Activated CD4-positive, CD25-positive, alpha-beta regulatory T cell treated with anti-CD3 and anti-CD28 coated beads, Interleukin-2, amount 50 U/mL, for 16 hours (primary cell): Measurements from ENCODE around the gene SLC25A41.
"Not testable (repeated sequence)": the region's sequence is repeated elsewhere in the genome, so short reads cannot be mapped to it uniquely, and the experiment has no call there.

ENCODE experiments used
- DNase-seq: peaks from one replicate; pipeline ENCODE4 v3.0.0-alpha.2; 2020; ENCODE audit warnings: low read depth, low spot score

SLC25A41 gene

GRCh38 chr19:6412061-6412446 lies 21.5 kb downstream of the SLC25A41 start:
- DNase-seq: no peak

GRCh38 chr19:6409346-6409745 lies 24.2 kb downstream of the SLC25A41 start:
- DNase-seq: no peak

- no peak for DNase-seq
These were observed 27.2 kb downstream of the SLC25A41 start for GRCh38 chr19:6406401-6406800.

GRCh38 chr19:6402837-6403608 lies 30.5 kb downstream of the SLC25A41 start:
- DNase-seq: no peak

- DNase-seq: no peak
These were observed 31.5 kb downstream of the SLC25A41 start for GRCh38 chr19:6402058-6402457.

- not testable (repeated sequence) for DNase-seq
These were observed 33.3 kb downstream of the SLC25A41 start for GRCh38 chr19:6400062-6400944.

- no peak for DNase-seq
These were observed 37.3 kb downstream of the SLC25A41 start for GRCh38 chr19:6396305-6396704.

- DNase-seq: no peak
These were observed 38.7 kb downstream of the SLC25A41 start for GRCh38 chr19:6394831-6395230.

- no peak for DNase-seq
These were observed 39.6 kb downstream of the SLC25A41 start for GRCh38 chr19:6393983-6394412.

GRCh38 chr19:6393074-6393982 lies 40.2 kb downstream of the SLC25A41 start, which contains the start of gene GTF2F1:
Gene GTF2F1 (minus strand): TSS chr19:6393164. CDS start chr19:6392995, 169 bp downstream.
- DNase-seq: peak; percentile 88

GRCh38 chr19:6392221-6393073 lies 41.1 kb downstream of the SLC25A41 start:
- DNase-seq: no peak

GRCh38 chr19:6387372-6387771 lies 46.2 kb downstream of the SLC25A41 start:
- no peak for DNase-seq

GRCh38 chr19:6384381-6384780 lies 49.2 kb downstream of the SLC25A41 start:
- DNase-seq: no peak

- no peak for DNase-seq
These were observed 50.4 kb downstream of the SLC25A41 start for GRCh38 chr19:6383188-6383587.

- DNase-seq: no peak
These were observed 52.4 kb downstream of the SLC25A41 start for GRCh38 chr19:6381030-6381750.

- no peak for DNase-seq
These were observed 53.8 kb downstream of the SLC25A41 start for GRCh38 chr19:6379744-6380143.

- DNase-seq: no peak
These were observed 55.1 kb downstream of the SLC25A41 start for GRCh38 chr19:6378486-6378885.

- no peak for DNase-seq
These were observed 55.5 kb downstream of the SLC25A41 start for GRCh38 chr19:6378041-6378440.

- DNase-seq: no peak
These were observed 56.9 kb downstream of the SLC25A41 start for GRCh38 chr19:6376512-6377190.
